Embryonic facial prominence (tissue), 1 donor: ENCODE data around the gene CLK2.

Experiments used
- DNase-seq: peaks from one replicate; pipeline ENCODE4 v3.0.0-alpha.2; 2016; ENCODE audit errors: extremely low spot score

Gene CLK2

GRCh38 chr1:155273343-155274245, at the start of gene CLK2:
CLK2 (minus strand) TSS chr1:155273504; CDS start chr1:155270977, 2,527 bp downstream.
- DNase-seq = peak; percentile 93

DNA sequence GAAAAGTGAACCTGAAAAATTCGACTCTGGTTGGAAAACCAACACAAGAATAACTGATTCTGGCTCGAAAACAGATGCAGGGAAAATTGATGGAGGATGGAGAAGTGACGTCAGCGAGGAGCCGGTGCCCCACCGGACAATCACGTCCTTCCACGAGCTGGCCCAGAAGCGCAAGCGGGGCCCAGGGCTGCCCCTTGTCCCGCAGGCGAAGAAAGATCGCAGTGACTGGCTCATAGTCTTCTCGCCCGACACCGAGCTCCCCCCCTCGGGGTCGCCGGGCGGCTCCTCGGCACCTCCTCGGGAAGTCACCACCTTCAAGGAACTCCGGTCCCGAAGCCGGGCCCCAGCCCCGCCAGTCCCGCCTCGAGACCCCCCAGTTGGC, 49.3 kb upstream of the CLK2 start:
- no peak for DNase-seq

DNA sequence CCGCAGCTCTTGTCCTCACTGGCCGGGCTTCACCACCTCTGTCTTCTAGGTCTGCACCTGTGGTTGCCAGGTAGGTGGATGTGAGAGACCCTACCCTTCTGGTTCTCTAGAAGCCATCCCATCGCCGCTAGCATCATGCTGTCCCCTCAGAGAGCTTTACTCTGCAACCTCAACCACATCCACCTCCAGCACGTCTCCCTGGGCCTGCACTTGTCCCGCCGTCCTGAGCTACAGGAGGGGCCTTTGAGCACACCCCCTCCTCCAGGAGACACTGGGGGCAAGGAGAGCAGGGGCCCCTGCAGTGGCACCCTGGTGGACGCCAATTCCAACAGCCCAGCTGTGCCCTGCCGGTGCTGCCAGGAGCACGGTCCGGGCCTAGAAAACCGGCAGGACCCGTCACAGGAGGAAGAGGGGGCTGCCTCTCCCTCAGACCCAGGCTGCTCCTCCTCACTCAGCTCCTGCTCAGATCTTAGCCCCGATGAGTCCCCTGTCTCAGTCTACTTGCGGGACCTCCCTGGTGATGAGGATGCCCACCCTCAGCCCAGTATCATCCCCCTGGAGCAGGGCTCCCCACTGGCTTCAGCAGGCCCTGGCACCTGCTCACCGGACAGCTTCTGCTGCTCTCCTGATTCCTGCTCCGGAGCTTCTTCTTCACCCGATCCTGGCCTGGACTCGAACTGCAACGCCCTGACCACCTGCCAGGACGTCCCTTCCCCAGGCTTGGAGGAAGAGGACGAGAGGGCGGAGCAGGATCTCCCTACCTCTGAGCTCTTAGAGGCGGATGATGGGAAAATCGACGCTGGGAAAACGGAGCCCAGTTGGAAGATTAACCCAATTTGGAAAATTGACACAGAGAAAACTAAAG, 48.6 kb upstream of the CLK2 start:
- DNase-seq = no peak

DNA sequence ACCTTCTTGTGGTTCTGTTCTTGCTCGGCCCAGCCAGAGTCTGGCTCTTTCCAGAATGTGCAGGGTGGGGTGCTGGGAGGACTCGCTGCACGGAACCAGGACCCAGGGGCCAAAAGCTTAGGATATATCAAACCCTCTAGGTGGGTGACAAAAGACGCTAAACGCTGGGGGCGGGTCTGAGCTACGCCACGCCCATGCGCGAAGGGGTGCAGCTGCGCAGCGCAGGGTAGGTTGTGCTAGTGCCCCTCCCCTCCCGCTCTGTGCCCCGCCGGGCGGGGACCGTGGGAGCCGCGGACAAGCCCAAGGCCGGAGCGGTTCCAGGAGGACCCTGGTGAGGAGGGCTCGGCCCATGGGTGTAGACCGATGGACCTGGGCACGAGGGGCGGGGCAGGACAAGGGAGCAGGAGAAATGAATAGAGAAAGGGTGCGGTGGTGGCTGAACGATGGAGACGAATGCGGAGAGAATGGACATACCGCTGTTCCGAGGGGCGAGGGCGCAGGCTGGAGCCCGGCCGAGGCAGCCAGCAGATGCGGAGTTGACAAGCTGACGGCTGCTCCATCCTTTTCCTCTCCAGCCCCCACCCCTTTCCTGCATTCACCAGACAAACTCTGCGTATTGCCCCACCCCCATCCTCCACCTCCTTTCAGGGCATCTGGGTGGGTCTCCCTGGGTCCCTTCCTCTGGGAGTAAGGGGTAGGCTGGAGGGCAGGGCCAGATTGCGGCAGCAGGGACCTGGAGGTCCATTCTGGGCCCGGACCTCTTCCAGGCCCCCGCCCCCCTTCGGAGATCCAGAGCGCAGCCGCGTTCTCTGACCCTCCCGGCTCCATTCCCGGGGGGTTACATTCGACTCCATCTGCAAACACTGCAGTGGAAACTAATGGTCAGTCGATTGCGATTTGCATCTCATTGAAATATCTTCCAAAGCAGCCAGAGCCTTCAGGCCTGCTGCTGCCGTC, 47.6 kb upstream of the CLK2 start, which contains the start of gene RUSC1:
RUSC1 (plus strand) TSS at position 234 of the 957 bp plus-strand sequence. CDS start 880 bp downstream, outside the sequence.
- no peak for DNase-seq

GRCh38 chr1:155320252-155320651, 46.9 kb upstream of the CLK2 start:
- no peak for DNase-seq

- no peak for DNase-seq
These were observed 46.2 kb upstream of the CLK2 start for GRCh38 chr1:155319536-155319935.

GRCh38 chr1:155318082-155318481, 44.8 kb upstream of the CLK2 start:
- DNase-seq = no peak

GRCh38 chr1:155316922-155317321, 43.6 kb upstream of the CLK2 start:
- DNase-seq = no peak

DNA sequence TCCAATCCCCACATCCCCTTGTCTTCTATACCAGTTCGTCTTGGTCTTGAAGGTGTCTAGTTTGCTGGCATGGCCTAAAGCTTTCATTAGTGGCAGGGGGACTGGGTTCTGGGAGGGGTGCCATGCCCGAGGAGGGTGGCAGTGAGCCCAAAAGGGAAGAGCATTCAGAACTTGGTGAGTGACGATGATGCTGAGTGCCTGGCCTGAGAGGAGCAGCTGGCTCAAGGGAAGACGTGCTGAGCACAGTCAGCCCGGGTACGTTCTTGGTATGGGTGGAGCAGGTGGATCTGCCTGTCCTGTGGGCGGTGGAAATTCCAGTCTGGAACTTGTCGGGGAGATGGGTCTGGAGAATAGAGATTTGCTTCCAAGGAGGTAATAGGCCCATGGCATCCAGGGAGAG, 40.0 kb upstream of the CLK2 start:
- no peak for DNase-seq

GRCh38 chr1:155309423-155310021, 36.2 kb upstream of the CLK2 start:
- no peak for DNase-seq

DNA sequence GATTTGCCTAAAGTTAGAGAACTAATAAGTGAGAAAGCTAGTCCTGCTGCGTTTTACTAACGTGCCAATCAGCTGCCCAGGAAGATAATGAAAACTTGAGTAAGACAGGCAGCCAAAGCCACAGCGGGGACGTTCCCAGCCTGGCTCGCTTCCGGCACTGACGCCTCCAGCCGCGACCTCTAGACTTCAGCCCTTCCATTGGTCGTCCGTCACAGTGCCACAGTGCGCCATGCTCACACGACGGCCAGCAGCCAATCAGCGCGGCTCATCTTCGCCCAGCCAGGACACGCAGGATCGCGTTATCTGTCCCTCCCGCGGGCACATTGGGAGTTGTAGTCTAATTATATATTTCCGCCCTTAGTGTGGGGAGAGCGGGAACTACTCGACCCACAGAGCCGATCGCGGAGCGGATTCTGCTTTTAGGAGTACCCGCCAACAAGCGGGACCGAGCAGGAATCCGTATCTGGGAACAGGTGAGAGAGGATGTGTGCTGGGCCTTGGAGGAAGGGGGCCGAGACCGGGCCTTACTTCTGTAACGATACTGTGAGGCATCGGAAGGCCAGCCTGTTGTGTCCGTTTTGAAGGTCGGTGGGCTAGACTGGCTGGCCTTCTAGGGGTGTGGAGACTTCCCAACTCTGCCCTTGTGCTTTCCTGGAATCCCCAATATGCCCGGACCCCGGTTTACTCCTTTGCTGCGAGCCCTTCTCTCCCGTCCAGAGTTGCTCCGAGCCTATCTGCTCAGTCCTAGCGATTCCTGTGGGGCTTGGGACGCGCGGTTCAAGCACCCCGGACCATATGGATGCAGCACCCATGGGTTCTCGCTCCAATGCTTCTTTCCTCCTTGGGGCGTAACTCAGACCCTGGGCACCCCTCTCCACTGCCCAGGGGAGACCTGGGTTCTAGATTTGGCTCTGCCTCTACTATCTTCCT, 35.5 kb upstream of the CLK2 start, which contains the start of gene FDPS:
FDPS (plus strand) TSS at position 374 of the 930 bp plus-strand sequence. CDS start 924 bp downstream, outside the sequence.
- peak; percentile 97 for DNase-seq

DNA sequence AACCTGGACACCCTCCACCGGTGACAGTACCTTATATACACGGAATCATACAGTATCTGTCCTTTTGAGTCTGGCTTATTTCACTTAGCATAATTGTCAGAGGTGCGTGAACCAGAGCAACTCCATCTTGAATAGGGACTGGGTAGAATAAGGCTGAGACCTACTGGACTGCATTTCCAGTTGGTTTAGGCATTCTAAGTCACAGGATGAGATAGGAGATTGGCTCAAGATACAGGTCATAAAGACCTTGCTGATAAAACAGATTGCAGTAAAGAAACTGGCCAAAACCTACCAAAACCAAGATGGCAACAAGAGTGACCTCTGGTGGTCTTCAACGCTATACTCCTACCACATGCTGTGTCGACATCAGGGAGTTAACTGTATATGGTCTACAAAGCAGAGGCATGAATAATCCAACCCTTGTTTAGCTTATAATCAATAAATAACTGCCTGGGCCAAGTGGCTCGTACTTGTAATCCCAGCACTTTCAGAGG, 34.0 kb upstream of the CLK2 start:
- DNase-seq = no peak

DNA sequence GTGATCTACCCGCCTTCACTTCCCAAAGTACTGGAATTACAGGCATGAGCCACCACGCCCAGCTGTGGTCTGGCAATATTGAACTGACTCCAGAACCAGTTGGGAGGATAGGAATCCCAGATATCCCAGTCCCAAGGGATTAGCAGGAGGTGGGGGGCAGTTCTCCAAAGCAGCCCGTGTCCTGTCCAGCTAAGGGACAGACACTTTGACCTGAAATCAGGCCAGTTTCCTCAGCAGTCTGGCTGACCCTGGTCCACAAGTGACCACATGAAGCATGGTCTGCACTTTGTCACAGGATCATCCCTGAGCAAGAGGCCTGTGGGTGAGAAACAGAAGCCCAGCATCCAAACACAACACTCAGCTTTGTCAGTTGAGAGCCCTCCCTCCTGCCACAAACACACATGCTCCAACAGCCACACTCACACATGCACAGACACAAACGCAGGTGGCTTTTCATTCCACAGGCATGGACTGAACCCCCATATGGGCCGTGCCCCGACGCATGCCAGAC, 32.6 kb upstream of the CLK2 start:
- DNase-seq = no peak

DNA sequence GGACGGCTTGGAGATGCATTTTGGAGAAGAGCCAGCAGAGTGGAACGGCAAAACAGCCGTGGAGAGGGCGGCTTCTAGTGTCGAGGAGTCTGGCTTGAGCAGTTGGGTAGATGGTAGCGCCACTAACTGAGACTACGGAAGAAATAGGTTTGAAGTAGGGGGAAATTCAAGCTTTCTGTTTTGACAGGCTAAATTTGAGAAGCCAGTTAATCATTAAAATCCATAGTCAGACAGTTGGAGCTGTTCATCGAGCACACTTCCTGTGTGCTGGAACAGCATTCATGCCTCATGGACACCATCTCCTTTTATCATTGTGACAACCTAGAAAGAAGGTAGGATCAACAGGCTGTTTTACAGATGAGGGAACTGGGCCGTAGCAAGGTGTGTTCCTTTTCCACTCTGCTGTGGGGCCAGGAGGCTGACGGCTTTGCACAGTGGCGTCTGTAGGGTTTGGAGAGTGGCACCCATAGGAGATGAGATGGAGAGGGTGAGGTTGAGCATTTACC, 31.3 kb upstream of the CLK2 start:
- DNase-seq = no peak

GRCh38 chr1:155301342-155301841, 28.1 kb upstream of the CLK2 start, which contains the start of gene PKLR:
PKLR (minus strand) TSS chr1:155301438; CDS start chr1:155301395, 43 bp downstream.
- no peak for DNase-seq

GRCh38 chr1:155300553-155301329, 27.4 kb upstream of the CLK2 start:
- no peak for DNase-seq

DNA sequence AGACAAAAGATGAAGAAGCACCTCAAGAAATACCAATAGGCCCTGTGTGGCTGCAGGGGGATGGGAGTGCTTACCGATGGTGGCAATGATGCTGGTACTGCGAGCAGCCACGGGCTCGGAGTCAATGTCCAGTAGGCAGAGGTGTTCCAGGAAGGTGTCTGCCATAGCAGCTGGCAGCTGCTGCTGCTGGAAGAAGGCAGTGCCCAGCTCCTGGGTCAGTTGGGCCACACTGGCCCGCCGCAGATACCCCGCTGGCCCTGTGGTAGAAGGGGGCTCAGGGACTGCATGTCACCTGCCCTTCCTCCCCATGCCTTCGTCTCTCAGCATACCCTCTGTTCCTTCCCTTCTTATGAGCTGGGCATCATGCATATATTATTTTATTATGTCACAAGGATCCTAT, 26.7 kb upstream of the CLK2 start:
- no peak for DNase-seq

- no peak for DNase-seq
These were observed 24.1 kb upstream of the CLK2 start for GRCh38 chr1:155297384-155297783.
